Vagina (tissue), 2 donors: ENCODE data around the gene WNT5B. TPM values are rescaled to one million over a fixed set of nuclear protein-coding genes. Genes with fewer than 3 reads are reported as not detected.

Source experiments
- DNase-seq, 2 donors: peaks; one replicate each; pipeline ENCODE4 v3.0.0-alpha.2; 2017; ENCODE audit errors: extremely low spot score in 2 of 2
- H3K27ac ChIP-seq: fragments of 200-600 bp; sonication (generic); one replicate; pipeline ENCODE4 v1.5.1; 2019
- H3K27me3 ChIP-seq: fragments of 200-600 bp; sonication (generic); one replicate; pipeline ENCODE4 v1.5.1; 2019
- H3K36me3 ChIP-seq, 2 donors: fragments of 200-600 bp; sonication (generic); one replicate each; pipeline ENCODE4 v1.5.1; 2017 to 2019
- H3K4me1 ChIP-seq: fragments of 200-600 bp; sonication (generic); one replicate; pipeline ENCODE4 v1.5.1; 2019
- H3K4me3 ChIP-seq, 2 donors: fragments of 200-600 bp; sonication (generic); 1 replicate in 1 of 2; 2 replicates in 1 of 2; pipeline ENCODE4 v1.5.1; 2016 to 2019
- H3K9me3 ChIP-seq: fragments of 200-600 bp; sonication (generic); one replicate; pipeline ENCODE4 v1.5.1; 2019
- CTCF ChIP-seq, 3 experiments: fragments of 450-650 bp in 2 of 3; fragments of 200-600 bp in 1 of 3; sonication (generic) in 1 of 3; IDR thresholded peaks; one replicate each; pipeline ENCODE4 v1.5.1; 2017 to 2019; ENCODE audit warnings: antibody characterized with exemption in 3 of 3, mild to moderate bottlenecking in 2 of 3, moderate library complexity in 2 of 3
- POLR2A ChIP-seq, 2 donors: fragments of 450-650 bp; IDR thresholded peaks; one replicate each; pipeline ENCODE4 v1.6.1; 2017; ENCODE audit warnings: antibody characterized with exemption in 2 of 2, mild to moderate bottlenecking in 2 of 2, moderate library complexity in 2 of 2
- POLR2AphosphoS5 ChIP-seq, 2 donors: sonication (generic); formaldehyde crosslinking; IDR thresholded peaks; one replicate each; pipeline ENCODE4 v1.9.0; 2017; ENCODE audit warnings: antibody characterized with exemption in 2 of 2, mild to moderate bottlenecking in 2 of 2, low read depth in 1 of 2; ENCODE audit not compliant: insufficient read depth in 1 of 2
- intact Hi-C: fragments of 100-400 bp; cut with DNase I; formaldehyde crosslinking; loops from one replicate; pipeline ENCODE4 v1.15.1; 2023
- total RNA-seq: library from RNA; depleted of rRNA; stranded (reverse); fragments of >200 nt; gene quantifications from one replicate; pipeline ENCODE4 v1.2.3, GENCODE V29; 2016

WNT5B gene
- total RNA-seq, 1 donor from 2014 or later, result 7.6 TPM

GRCh38 chr12:1608713-1609119 lies 20.3 kb upstream of the WNT5B start:
- TF ChIP-seq POLR2AphosphoS5 (IDR thresholded peaks at IDR 0.05; ENCODE audit: insufficient read depth in 1 of 2, low read depth in 1 of 2) (peak in 1 of 2 donors; percentile 74), CTCF (IDR thresholded peaks at IDR 0.05) (no peak)
- H3K27ac ChIP-seq, result peak overlapping the region; percentile 24
- H3K4me1 ChIP-seq, result peaks cover 27% of the 10 kb centered on the region
- H3K4me3 ChIP-seq, result no peak overlapping the region
- DNase-seq, result no peak
- H3K27me3 ChIP-seq, result no peaks in the 10 kb centered on the region
- H3K36me3 ChIP-seq, result no peaks in the 10 kb centered on the region
- intact Hi-C loops, result no loop called here
- H3K9me3 ChIP-seq, result no peaks in the 10 kb centered on the region

GRCh38 chr12:1610072-1610643 lies 18.9 kb upstream of the WNT5B start:
- Histone ChIP-seq H3K36me3 (no peaks in the 10 kb centered on the region), H3K9me3 (no peaks in the 10 kb centered on the region), H3K27me3 (no peaks in the 10 kb centered on the region), H3K4me1 (peaks cover 27% of the 10 kb centered on the region), H3K27ac (no peak overlapping the region), H3K4me3 (no peak overlapping the region)
- intact Hi-C loops, result no loop called here
- DNase-seq, result no peak
- TF ChIP-seq CTCF (IDR thresholded peaks at IDR 0.05) (no peak), POLR2AphosphoS5 (IDR thresholded peaks at IDR 0.05; ENCODE audit: insufficient read depth in 1 of 2, low read depth in 1 of 2) (no peak), POLR2A (IDR thresholded peaks at IDR 0.05) (no peak)

GRCh38 chr12:1611803-1612572 lies 17.0 kb upstream of the WNT5B start:
- TF ChIP-seq CTCF (IDR thresholded peaks at IDR 0.05) (no peak), POLR2AphosphoS5 (IDR thresholded peaks at IDR 0.05; ENCODE audit: insufficient read depth in 1 of 2, low read depth in 1 of 2) (no peak), POLR2A (IDR thresholded peaks at IDR 0.05) (no peak)
- Histone ChIP-seq H3K4me1 (peaks cover 17% of the 10 kb centered on the region), H3K9me3 (no peaks in the 10 kb centered on the region), H3K4me3 (no peak overlapping the region), H3K27me3 (no peaks in the 10 kb centered on the region), H3K27ac (no peak overlapping the region), H3K36me3 (no peaks in the 10 kb centered on the region)
- intact Hi-C loops, result no loop called here
- DNase-seq, result no peak

- intact Hi-C loops, result no loop called here
- TF ChIP-seq CTCF (IDR thresholded peaks at IDR 0.05), result no peak
- TF ChIP-seq POLR2A (IDR thresholded peaks at IDR 0.05), result no peak
- TF ChIP-seq POLR2AphosphoS5 (IDR thresholded peaks at IDR 0.05; ENCODE audit: insufficient read depth in 1 of 2, low read depth in 1 of 2), result no peak
- peaks cover 4% of the 10 kb centered on the region for H3K4me1 ChIP-seq
- DNase-seq, result no peak
- H3K36me3 ChIP-seq, result no peaks in the 10 kb centered on the region
- no peaks in the 10 kb centered on the region for H3K9me3 ChIP-seq
- H3K27me3 ChIP-seq, result no peaks in the 10 kb centered on the region
- no peak overlapping the region for H3K27ac ChIP-seq
- no peak overlapping the region for H3K4me3 ChIP-seq
These were observed 15.2 kb upstream of the WNT5B start for GRCh38 chr12:1613860-1614259.

- Histone ChIP-seq H3K27me3 (no peaks in the 10 kb centered on the region), H3K4me3 (no peak overlapping the region), H3K27ac (no peak overlapping the region), H3K4me1 (no peaks in the 10 kb centered on the region), H3K36me3 (no peaks in the 10 kb centered on the region), H3K9me3 (no peaks in the 10 kb centered on the region)
- DNase-seq, result no peak
- TF ChIP-seq CTCF (IDR thresholded peaks at IDR 0.05), result no peak
- no peak for TF ChIP-seq POLR2A (IDR thresholded peaks at IDR 0.05)
- TF ChIP-seq POLR2AphosphoS5 (IDR thresholded peaks at IDR 0.05; ENCODE audit: insufficient read depth in 1 of 2, low read depth in 1 of 2), result no peak
- intact Hi-C loops, result no loop called here
These were observed 14.7 kb upstream of the WNT5B start for GRCh38 chr12:1614360-1614759.
